HepG2 (cell line): ENCODE data around the gene FARSB. TPM values are rescaled to one million over a fixed set of nuclear protein-coding genes. Genes with fewer than 3 reads are reported as not detected.

ENCODE experiments used
- EHMT2 ChIP-seq: fragments of 200-600 bp; sonication (generic); IDR thresholded peaks from 2 replicates; pipeline ENCODE4 v1.7.0; 2017; ENCODE audit warnings: antibody characterized with exemption, low read depth, low read length, borderline replicate concordance
- ERF ChIP-seq: IDR thresholded peaks from 2 replicates; pipeline ENCODE4 v1.6.1; 2018; ENCODE audit warnings: missing biosample characterization, missing genetic modification reagents
- HNF4G ChIP-seq, 2 experiments: sonication (generic) in 1 of 2; formaldehyde crosslinking in 1 of 2; IDR thresholded peaks; 2 replicates each; pipeline versions ENCODE4 v1.4.0 to v1.6.1; 2011 to 2020; ENCODE audit warnings: borderline replicate concordance in 2 of 2, low read depth in 2 of 2, mild to moderate bottlenecking in 2 of 2, low read length in 1 of 2, missing genetic modification reagents in 1 of 2, moderate library complexity in 1 of 2
- IRF2 ChIP-seq: IDR thresholded peaks from 2 replicates; pipeline ENCODE4 v1.6.1; 2018; ENCODE audit warnings: missing genetic modification reagents, missing compliant biosample characterization
- KDM5B ChIP-seq: sonication (generic); formaldehyde crosslinking; IDR thresholded peaks from 2 replicates; pipeline ENCODE4 v1.4.0; 2020; ENCODE audit warnings: missing genetic modification reagents, mild to moderate bottlenecking, borderline replicate concordance
- KDM6A ChIP-seq: IDR thresholded peaks from 2 replicates; pipeline ENCODE4 v1.6.1; 2016; ENCODE audit warnings: low read depth
- NFYB ChIP-seq: sonication (generic); formaldehyde crosslinking; IDR thresholded peaks from 2 replicates; pipeline ENCODE4 v1.4.0; 2020; ENCODE audit warnings: missing genetic modification reagents
- SATB2 ChIP-seq: sonication (generic); formaldehyde crosslinking; IDR thresholded peaks from 2 replicates; pipeline ENCODE4 v1.5.0; 2020; ENCODE audit warnings: missing genetic modification reagents
- SCMH1 ChIP-seq: sonication (generic); formaldehyde crosslinking; IDR thresholded peaks from 2 replicates; pipeline ENCODE4 v1.9.0; 2021; ENCODE audit warnings: missing genetic modification reagents, mild to moderate bottlenecking, borderline replicate concordance
- SRSF9 ChIP-seq: fragments of 200-400 bp; formaldehyde crosslinking; IDR thresholded peaks from 2 replicates; pipeline ENCODE4 v1.6.1; 2018; ENCODE audit warnings: borderline replicate concordance, mild to moderate bottlenecking, low read depth, low read length; ENCODE audit not compliant: insufficient read depth, poor library complexity, severe bottlenecking
- SYNCRIP ChIP-seq: fragments of 200-400 bp; formaldehyde crosslinking; IDR thresholded peaks from 2 replicates; pipeline ENCODE4 v1.6.1; 2018; ENCODE audit warnings: mild to moderate bottlenecking, low read depth, low read length; ENCODE audit not compliant: insufficient read depth
- U2AF2 ChIP-seq: fragments of 200-400 bp; formaldehyde crosslinking; IDR thresholded peaks from 2 replicates; pipeline ENCODE4 v1.6.1; 2017; ENCODE audit warnings: low read depth, mild to moderate bottlenecking, low read length
- ZNF160 ChIP-seq: sonication (generic); formaldehyde crosslinking; IDR thresholded peaks from 2 replicates; pipeline ENCODE4 v1.8.0; 2022; ENCODE audit warnings: mild to moderate bottlenecking, inconsistent platforms, missing genetic modification reagents
- ZNF451 ChIP-seq: sonication (generic); formaldehyde crosslinking; IDR thresholded peaks from 2 replicates; pipeline ENCODE4 v1.5.0; 2020; ENCODE audit warnings: mild to moderate bottlenecking, missing genetic modification reagents
- ZNF605 ChIP-seq: sonication (generic); formaldehyde crosslinking; IDR thresholded peaks from 2 replicates; pipeline ENCODE4 v1.8.0; 2022; ENCODE audit warnings: mild to moderate bottlenecking, missing genetic modification reagents
- ZNF674 ChIP-seq: sonication (generic); formaldehyde crosslinking; IDR thresholded peaks from 2 replicates; pipeline ENCODE4 v1.5.0; 2020; ENCODE audit warnings: low read depth, mild to moderate bottlenecking, missing genetic modification reagents
- ZNF713 ChIP-seq: sonication (generic); formaldehyde crosslinking; IDR thresholded peaks from 2 replicates; pipeline ENCODE4 v1.4.0; 2020; ENCODE audit warnings: mild to moderate bottlenecking, missing genetic modification reagents
- polyA plus RNA-seq, 8 experiments: library from polyadenylated mRNA; depleted of rRNA in 3 of 8; stranded (reverse) in 7 of 8; unstranded in 1 of 8; fragments of >200 nt; fragmentation: Illumina TruSeq in 4 of 8; extraction: Trizol in 4 of 8; gene quantifications; 2 replicates each; pipeline versions ENCODE4 v1.2.1 to v1.2.3, GENCODE V29; 2011 to 2016; ENCODE audit warnings: low read depth in 4 of 8, missing spikeins in 1 of 8, mixed read lengths in 1 of 8; ENCODE audit not compliant: insufficient read depth in 1 of 8
- total RNA-seq, 5 experiments: library from RNA; depleted of rRNA; stranded (reverse); fragments of >200 nt; fragmentation: Illumina TruSeq; extraction: Trizol; gene quantifications; 2 replicates each; pipeline ENCODE4 v1.2.3, GENCODE V29; 2016; ENCODE audit warnings: low read depth in 1 of 5
- TF ChIP-seq, protein P1 (sequence below): IDR thresholded peaks from 2 replicates; pipeline ENCODE4 v1.4.0; 2020; ENCODE audit warnings: mild to moderate bottlenecking, missing genetic modification reagents
- TF ChIP-seq, protein P2 (sequence below): sonication (generic); formaldehyde crosslinking; IDR thresholded peaks from 2 replicates; pipeline ENCODE4 v1.5.0; 2020; ENCODE audit warnings: missing genetic modification reagents
- TF ChIP-seq, protein P3 (sequence below): sonication (generic); formaldehyde crosslinking; IDR thresholded peaks from 2 replicates; pipeline ENCODE4 v1.4.0; 2020; ENCODE audit warnings: missing genetic modification reagents
- TF ChIP-seq, protein P4 (sequence below): sonication (generic); formaldehyde crosslinking; IDR thresholded peaks from 2 replicates; pipeline ENCODE4 v1.5.0; 2020; ENCODE audit warnings: missing genetic modification reagents, mild to moderate bottlenecking, borderline replicate concordance

Gene FARSB
- total and polyA plus RNA-seq, 2 of the 13 experiments (the other 11 are each of a cell fraction or from before 2014, with no cell fraction given) = 23.3 to 45.9 TPM

DNA sequence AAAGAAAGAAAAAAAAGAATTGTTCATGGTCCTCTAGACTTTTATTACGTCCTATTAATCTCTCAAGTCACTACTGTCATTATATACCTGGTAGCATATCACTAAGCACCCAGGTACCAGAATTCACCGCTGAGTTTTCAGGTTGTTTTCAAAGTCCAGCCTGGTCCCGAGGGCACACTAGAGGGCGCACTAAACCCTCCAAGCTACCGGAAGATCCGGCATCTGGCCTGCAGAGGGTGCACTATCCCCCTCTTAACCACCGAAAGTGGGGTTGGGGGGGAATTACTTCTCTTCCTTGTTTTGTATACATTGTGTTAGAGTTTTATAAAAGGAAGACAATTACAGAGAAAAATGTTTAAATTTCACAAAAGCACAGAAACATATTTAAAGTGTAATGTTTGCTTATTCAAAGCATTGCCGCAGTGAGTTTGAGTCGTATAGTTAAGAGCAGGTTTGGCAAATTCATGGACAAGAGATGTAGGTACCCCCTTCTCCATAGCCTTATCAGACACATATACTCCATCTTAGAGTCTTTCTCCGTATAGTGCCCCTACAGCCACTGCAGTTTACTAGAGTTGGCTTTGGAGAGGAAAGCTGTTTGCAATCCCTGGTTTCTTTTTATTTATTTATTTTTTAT lies 34.8 kb upstream of the FARSB start (continued):
- TF ChIP-seq, protein P1, sequence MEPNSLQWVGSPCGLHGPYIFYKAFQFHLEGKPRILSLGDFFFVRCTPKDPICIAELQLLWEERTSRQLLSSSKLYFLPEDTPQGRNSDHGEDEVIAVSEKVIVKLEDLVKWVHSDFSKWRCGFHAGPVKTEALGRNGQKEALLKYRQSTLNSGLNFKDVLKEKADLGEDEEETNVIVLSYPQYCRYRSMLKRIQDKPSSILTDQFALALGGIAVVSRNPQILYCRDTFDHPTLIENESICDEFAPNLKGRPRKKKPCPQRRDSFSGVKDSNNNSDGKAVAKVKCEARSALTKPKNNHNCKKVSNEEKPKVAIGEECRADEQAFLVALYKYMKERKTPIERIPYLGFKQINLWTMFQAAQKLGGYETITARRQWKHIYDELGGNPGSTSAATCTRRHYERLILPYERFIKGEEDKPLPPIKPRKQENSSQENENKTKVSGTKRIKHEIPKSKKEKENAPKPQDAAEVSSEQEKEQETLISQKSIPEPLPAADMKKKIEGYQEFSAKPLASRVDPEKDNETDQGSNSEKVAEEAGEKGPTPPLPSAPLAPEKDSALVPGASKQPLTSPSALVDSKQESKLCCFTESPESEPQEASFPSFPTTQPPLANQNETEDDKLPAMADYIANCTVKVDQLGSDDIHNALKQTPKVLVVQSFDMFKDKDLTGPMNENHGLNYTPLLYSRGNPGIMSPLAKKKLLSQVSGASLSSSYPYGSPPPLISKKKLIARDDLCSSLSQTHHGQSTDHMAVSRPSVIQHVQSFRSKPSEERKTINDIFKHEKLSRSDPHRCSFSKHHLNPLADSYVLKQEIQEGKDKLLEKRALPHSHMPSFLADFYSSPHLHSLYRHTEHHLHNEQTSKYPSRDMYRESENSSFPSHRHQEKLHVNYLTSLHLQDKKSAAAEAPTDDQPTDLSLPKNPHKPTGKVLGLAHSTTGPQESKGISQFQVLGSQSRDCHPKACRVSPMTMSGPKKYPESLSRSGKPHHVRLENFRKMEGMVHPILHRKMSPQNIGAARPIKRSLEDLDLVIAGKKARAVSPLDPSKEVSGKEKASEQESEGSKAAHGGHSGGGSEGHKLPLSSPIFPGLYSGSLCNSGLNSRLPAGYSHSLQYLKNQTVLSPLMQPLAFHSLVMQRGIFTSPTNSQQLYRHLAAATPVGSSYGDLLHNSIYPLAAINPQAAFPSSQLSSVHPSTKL = peak; percentile 66; the same call in 1 of the 2 replicates
- TF ChIP-seq HNF4G (IDR thresholded peaks at IDR 0.05; ENCODE audit: borderline replicate concordance, low read depth, low read length) (peak; percentile 45; the same call in 1 of the 2 replicates), HNF4G (CRISPR knock-in tag; IDR thresholded peaks at IDR 0.05; ENCODE audit: borderline replicate concordance, low read depth) (no peak), ZNF605 (CRISPR knock-in tag) (0 out of 2 replicates have a peak, but pooled peaks have one; percentile 22), ZNF674 (CRISPR knock-in tag) (no peak), ZNF451 (CRISPR knock-in tag) (no peak), SCMH1 (no peak), NFYB (no peak), ZNF160 (CRISPR knock-in tag) (no peak), ERF (peak; percentile 84), SATB2 (CRISPR knock-in tag) (no peak), IRF2 (CRISPR knock-in tag) (peak; percentile 69; the same call in 1 of the 2 replicates), KDM5B (CRISPR knock-in tag) (no peak), EHMT2 (no peak), KDM6A (CRISPR knock-in tag) (no peak), U2AF2 (no peak), SRSF9 (no peak), SYNCRIP (no peak), ZNF713 (CRISPR knock-in tag) (no peak)
- TF ChIP-seq, protein P2, sequence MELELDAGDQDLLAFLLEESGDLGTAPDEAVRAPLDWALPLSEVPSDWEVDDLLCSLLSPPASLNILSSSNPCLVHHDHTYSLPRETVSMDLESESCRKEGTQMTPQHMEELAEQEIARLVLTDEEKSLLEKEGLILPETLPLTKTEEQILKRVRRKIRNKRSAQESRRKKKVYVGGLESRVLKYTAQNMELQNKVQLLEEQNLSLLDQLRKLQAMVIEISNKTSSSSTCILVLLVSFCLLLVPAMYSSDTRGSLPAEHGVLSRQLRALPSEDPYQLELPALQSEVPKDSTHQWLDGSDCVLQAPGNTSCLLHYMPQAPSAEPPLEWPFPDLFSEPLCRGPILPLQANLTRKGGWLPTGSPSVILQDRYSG (CRISPR knock-in tag) = no peak
- TF ChIP-seq, protein P3, sequence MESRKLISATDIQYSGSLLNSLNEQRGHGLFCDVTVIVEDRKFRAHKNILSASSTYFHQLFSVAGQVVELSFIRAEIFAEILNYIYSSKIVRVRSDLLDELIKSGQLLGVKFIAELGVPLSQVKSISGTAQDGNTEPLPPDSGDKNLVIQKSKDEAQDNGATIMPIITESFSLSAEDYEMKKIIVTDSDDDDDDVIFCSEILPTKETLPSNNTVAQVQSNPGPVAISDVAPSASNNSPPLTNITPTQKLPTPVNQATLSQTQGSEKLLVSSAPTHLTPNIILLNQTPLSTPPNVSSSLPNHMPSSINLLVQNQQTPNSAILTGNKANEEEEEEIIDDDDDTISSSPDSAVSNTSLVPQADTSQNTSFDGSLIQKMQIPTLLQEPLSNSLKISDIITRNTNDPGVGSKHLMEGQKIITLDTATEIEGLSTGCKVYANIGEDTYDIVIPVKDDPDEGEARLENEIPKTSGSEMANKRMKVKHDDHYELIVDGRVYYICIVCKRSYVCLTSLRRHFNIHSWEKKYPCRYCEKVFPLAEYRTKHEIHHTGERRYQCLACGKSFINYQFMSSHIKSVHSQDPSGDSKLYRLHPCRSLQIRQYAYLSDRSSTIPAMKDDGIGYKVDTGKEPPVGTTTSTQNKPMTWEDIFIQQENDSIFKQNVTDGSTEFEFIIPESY (CRISPR knock-in tag) = peak; percentile 71
- TF ChIP-seq, protein P4, sequence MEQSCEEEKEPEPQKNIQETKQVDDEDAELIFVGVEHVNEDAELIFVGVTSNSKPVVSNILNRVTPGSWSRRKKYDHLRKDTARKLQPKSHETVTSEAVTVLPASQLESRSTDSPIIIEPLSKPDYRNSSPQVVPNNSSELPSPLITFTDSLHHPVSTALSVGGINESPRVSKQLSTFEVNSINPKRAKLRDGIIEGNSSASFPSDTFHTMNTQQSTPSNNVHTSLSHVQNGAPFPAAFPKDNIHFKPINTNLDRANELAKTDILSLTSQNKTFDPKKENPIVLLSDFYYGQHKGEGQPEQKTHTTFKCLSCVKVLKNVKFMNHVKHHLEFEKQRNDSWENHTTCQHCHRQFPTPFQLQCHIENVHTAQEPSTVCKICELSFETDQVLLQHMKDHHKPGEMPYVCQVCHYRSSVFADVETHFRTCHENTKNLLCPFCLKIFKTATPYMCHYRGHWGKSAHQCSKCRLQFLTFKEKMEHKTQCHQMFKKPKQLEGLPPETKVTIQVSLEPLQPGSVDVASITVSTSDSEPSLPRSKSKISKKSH (CRISPR knock-in tag) = no peak
